BE2C (cell line): ENCODE results near the gene HMGN1.

Source experiments
- DNase-seq: peaks from one replicate; pipeline ENCODE4 v3.0.0-alpha.2; 2020
- H3K27me3 ChIP-seq: fragments of 250-450 bp; sonication (Bioruptor Pico); 2 replicates; pipeline ENCODE4 v1.5.1; 2020; ENCODE audit warnings: mild to moderate bottlenecking
- H3K36me3 ChIP-seq: fragments of 250-450 bp; sonication (Bioruptor Pico); 2 replicates; pipeline ENCODE4 v1.5.1; 2020; ENCODE audit warnings: mild to moderate bottlenecking
- H3K4me1 ChIP-seq: fragments of 250-450 bp; sonication (Bioruptor Pico); 2 replicates; pipeline ENCODE4 v1.5.1; 2020
- H3K4me3 ChIP-seq: 2 replicates; pipeline ENCODE4 v1.5.1; 2011; ENCODE audit warnings: low read depth, low read length
- H3K9me3 ChIP-seq: fragments of 250-450 bp; sonication (Bioruptor Pico); 2 replicates; pipeline ENCODE4 v1.5.1; 2020
- TF ChIP-seq, protein P1 (sequence below): IDR thresholded peaks from 2 replicates; pipeline ENCODE4 v1.5.1; 2012; ENCODE audit warnings: mild to moderate bottlenecking, low read depth, low read length

HMGN1 gene

DNA sequence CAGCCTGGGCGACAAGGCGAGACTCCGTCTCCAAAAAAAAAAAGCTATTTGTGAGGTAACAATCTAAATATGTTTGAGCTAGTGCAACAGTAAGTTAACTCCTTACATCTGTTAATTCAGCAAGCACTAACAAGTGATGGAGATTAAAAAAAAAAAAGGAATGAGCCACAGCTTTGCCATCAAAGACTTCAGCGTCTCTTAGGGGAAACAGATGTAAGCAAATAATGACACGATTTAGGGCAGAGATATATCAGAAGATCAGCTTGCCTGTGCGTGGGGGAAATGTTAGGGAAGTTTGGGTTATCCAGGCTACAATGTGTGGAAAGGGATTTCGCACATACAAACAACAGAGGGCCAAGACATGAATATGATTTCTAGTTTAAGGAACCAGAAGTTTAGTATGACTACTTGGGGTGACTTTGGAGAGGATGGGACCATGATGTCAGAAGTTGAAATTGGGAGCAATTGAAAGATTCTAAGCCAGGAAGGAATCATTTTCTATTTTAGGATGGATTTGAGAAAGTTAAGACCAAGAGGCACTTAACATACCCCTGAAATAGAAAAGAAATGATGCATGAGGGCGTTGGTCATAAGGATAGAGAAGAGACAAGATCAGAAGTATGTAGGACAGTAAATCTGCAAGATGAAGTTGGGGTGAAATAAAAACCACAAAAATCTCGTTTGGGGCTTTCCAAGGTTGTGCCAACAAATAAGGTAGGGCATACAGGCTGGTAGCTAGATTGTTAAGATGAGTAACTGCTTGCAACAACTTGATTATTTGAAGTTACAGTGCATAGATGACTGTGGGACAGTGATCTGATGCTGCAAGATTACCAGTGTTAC lies 33.1 kb downstream of the HMGN1 start:
- H3K4me3 ChIP-seq: no peak overlapping the region
- no peaks in the 10 kb centered on the region for H3K9me3 ChIP-seq
- no peak for DNase-seq
- TF ChIP-seq, protein P1, sequence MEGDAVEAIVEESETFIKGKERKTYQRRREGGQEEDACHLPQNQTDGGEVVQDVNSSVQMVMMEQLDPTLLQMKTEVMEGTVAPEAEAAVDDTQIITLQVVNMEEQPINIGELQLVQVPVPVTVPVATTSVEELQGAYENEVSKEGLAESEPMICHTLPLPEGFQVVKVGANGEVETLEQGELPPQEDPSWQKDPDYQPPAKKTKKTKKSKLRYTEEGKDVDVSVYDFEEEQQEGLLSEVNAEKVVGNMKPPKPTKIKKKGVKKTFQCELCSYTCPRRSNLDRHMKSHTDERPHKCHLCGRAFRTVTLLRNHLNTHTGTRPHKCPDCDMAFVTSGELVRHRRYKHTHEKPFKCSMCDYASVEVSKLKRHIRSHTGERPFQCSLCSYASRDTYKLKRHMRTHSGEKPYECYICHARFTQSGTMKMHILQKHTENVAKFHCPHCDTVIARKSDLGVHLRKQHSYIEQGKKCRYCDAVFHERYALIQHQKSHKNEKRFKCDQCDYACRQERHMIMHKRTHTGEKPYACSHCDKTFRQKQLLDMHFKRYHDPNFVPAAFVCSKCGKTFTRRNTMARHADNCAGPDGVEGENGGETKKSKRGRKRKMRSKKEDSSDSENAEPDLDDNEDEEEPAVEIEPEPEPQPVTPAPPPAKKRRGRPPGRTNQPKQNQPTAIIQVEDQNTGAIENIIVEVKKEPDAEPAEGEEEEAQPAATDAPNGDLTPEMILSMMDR: no peak
- H3K4me1 ChIP-seq: peaks cover 3% of the 10 kb centered on the region; the same call in 1 of the 2 replicates
- no peaks in the 10 kb centered on the region for H3K27me3 ChIP-seq
- H3K36me3 ChIP-seq: peaks cover 7% of the 10 kb centered on the region

DNA sequence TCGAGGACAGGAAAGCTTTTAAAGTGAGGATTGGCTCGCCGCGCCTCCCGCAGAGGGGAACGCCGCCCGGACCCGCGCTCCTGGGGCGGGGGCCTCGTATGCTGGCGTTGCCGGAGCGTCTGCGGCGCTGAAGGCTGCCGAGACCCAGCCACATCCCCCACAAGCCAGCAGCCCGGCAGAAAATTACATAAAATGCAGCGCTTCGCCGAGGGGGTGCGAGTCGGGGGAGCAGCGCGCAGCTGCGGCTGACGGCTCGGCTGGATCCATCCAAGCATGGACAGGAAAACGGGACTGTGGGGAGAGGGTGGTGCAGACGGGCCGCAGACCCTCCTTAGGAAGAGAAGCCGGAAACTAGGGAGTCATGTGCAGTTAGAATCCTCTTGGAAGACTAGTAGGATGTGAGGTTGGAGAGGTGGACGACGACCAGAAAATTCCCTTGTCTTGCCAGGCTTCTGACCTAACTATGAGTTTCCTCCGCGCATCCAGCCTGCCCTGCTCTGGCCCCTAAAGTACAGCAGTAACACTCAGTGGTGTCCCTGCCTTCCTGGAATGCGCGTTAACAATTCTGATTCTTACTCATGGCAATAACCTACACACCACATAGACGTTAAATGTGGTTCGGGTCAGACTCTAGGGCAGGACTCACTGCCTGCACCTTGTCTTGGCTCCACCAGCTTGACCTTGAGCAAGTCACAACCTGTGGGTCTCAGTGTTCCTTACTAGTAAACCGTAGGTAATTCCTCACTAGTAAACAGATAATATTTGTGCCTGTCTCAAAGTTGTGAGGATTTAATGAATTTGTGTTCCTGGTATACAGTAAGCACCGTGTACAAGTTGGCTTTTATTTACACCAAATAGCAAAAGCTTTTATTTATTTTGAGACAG lies 34.5 kb downstream of the HMGN1 start:
- DNase-seq: peak; percentile 59
- H3K9me3 ChIP-seq: no peaks in the 10 kb centered on the region
- H3K36me3 ChIP-seq: peaks cover 18% of the 10 kb centered on the region
- no peaks in the 10 kb centered on the region for H3K27me3 ChIP-seq
- peak overlapping the region; percentile 83 for H3K4me3 ChIP-seq
- TF ChIP-seq, protein P1: no peak
- peaks cover 3% of the 10 kb centered on the region; the same call in 1 of the 2 replicates for H3K4me1 ChIP-seq

DNA sequence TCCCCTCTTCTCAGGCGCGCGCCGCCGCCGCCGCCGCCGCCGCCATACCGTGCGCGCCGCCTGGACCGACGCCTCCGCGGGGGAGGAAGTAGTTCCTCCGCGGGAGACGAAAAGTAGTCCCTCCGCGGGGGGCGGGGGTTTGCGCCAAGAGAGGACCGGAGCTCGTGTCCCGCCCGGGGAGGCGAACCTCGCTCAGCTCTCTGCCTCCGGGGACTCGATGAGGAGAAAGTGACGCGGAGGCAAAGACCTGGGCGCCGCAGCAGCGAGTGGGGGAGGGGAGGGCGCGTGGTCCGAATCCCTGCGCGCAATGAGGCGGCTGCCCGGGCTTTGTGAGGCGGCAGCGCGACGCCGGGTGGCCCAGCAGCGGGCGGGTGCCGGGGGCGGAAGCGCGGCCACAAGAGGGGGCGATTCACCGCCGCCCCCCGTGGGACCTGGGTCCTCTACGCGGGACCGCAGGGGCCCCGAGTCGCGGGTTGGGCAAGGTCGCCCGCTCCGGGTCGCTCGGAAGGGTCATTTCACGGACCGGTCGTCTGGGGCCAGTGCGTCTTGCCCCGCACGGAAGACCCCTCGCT lies 35.2 kb downstream of the HMGN1 start, which contains the start of gene BRWD1:
TSS of gene BRWD1 (minus strand) at position 62 of the 572 bp plus-strand sequence. CDS start 141 bp downstream, outside the sequence.
- H3K27me3 ChIP-seq: no peaks in the 10 kb centered on the region
- peak; percentile 89 for DNase-seq
- H3K36me3 ChIP-seq: peaks cover 19% of the 10 kb centered on the region
- no peaks in the 10 kb centered on the region for H3K9me3 ChIP-seq
- TF ChIP-seq, protein P1: peak; percentile 38
- peak within 1 kb of the TSS; percentile 83 for H3K4me3 ChIP-seq
- peaks cover 3% of the 10 kb centered on the region; the same call in 1 of the 2 replicates for H3K4me1 ChIP-seq

DNA sequence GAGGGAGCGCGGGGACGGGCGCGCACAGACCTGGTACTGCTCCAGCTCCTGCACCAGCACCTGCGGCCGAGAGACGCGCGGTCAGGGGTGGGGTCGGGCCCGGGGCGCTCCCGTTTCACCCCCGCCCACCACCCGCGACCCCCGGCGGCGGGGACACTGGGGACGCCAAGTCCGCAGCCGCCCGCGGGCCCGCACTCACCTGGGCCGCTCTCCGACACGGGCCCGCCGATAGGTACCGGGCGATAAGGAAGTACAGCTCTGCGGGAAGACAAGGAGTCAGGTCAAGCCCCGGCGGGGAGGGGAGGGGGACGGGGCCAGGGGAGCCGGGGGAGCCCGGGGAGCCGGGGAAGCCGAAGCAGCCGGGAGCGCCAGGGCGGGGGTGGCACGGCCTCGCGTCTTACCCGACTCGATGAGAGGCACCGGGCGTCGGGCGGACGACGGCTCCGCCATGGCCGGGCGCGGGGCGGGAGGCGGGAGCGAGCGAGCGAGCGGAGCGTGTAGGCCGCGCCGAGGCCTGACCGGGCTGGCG lies 35.8 kb downstream of the HMGN1 start:
- Histone ChIP-seq H3K9me3 (no peaks in the 10 kb centered on the region), H3K4me1 (peaks cover 3% of the 10 kb centered on the region; the same call in 1 of the 2 replicates), H3K36me3 (peaks cover 22% of the 10 kb centered on the region), H3K27me3 (no peaks in the 10 kb centered on the region), H3K4me3 (peak overlapping the region; percentile 83)
- TF ChIP-seq, protein P1: no peak
- DNase-seq: peak; percentile 34

DNA sequence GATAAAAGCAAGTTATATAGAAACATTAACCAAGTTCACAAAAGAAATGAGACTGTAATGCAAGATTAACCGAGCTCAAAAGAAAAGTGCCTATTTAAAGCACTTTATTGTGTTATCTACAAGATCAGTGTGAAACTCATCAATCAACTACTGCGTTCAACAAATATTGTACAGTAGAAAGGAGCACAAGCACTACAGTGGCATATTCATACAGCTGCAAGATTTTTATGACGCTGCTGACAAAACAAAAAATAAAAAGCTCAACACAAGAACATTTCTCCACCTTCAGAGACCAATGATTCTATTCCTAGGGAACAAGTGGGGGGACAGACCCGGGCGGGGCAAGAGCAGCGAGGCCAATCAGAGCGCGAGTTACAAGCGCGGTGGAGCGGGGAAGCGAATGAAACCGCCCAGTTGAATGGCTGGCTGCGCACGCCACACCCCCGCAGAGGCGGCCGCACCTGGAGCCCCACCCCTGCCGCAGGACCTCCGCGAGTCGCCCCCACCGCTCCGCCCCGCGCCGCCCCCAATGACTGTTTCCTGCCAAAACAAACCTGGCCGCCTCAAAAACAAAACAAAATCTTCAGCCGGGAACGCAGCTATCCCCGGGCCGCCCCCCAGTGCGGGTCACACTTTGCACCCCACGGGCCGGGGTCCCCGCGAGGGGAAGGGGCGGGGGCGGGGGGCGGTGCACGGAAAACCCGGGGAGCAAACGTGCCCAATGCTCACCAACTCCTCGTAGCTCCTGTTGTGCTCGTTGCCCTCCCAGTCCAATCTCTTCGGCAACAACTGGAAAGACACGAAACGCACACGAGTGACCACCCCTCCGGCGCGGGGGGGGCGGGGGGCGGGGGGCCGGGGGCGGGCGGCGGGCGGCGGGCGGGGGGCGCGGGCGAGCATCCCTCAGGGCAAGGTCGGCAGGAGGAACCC lies 36.5 kb downstream of the HMGN1 start:
- H3K4me1 ChIP-seq: peaks cover 3% of the 10 kb centered on the region; the same call in 1 of the 2 replicates
- DNase-seq: peak; percentile 92
- no peaks in the 10 kb centered on the region for H3K9me3 ChIP-seq
- peaks cover 29% of the 10 kb centered on the region for H3K36me3 ChIP-seq
- TF ChIP-seq, protein P1: no peak
- peak overlapping the region; percentile 83 for H3K4me3 ChIP-seq
- H3K27me3 ChIP-seq: no peaks in the 10 kb centered on the region
